ENCODE data around the gene TMEM170B. TPM values are rescaled to one million over a fixed set of nuclear protein-coding genes. Genes with fewer than 3 reads are reported as not detected.
A peak's percentile ranks its signal among the peaks of the same experiment; 100 is the strongest.

The TMEM170B gene
- total and polyA plus RNA-seq, 2 experiments from 2014 or later, result 2.1 to 2.6 TPM

- H3K27ac ChIP-seq, result no peak overlapping the region
- H3K9me3 ChIP-seq (ENCODE audit: low read depth), result no peaks in the 10 kb centered on the region
- DNase-seq (ENCODE audit: low read depth in 1 of 2, low spot score in 1 of 2), result no peak
- H3K4me1 ChIP-seq (ENCODE audit: low read depth), result no peaks in the 10 kb centered on the region
- H3K4me3 ChIP-seq, result no peak overlapping the region
- H3K36me3 ChIP-seq, result no peaks in the 10 kb centered on the region
- no peak for TF ChIP-seq CTCF (IDR thresholded peaks at IDR 0.05; ENCODE audit: low read depth, low read length)
- H3K27me3 ChIP-seq, result no peaks in the 10 kb centered on the region
Measured at GRCh38 chr6:11613336-11613735, 75.8 kb downstream of the TMEM170B start.

GRCh38 chr6:11613858-11614257 lies 76.3 kb downstream of the TMEM170B start:
- Histone ChIP-seq H3K27me3 (no peaks in the 10 kb centered on the region), H3K4me1 (ENCODE audit: low read depth) (no peaks in the 10 kb centered on the region), H3K36me3 (no peaks in the 10 kb centered on the region), H3K27ac (no peak overlapping the region), H3K9me3 (ENCODE audit: low read depth) (no peaks in the 10 kb centered on the region), H3K4me3 (no peak overlapping the region)
- peak in 1 of 2 donors; percentile 73 for DNase-seq (ENCODE audit: low read depth in 1 of 2, low spot score in 1 of 2)
- no peak for TF ChIP-seq CTCF (IDR thresholded peaks at IDR 0.05; ENCODE audit: low read depth, low read length)

GRCh38 chr6:11614534-11615213 lies 77.1 kb downstream of the TMEM170B start:
- Histone ChIP-seq H3K36me3 (no peaks in the 10 kb centered on the region), H3K4me1 (ENCODE audit: low read depth) (no peaks in the 10 kb centered on the region), H3K9me3 (ENCODE audit: low read depth) (no peaks in the 10 kb centered on the region), H3K27me3 (no peaks in the 10 kb centered on the region), H3K27ac (no peak overlapping the region), H3K4me3 (no peak overlapping the region)
- no peak for TF ChIP-seq CTCF (IDR thresholded peaks at IDR 0.05; ENCODE audit: low read depth, low read length)
- no peak for DNase-seq (ENCODE audit: low read depth in 1 of 2, low spot score in 1 of 2)

- Histone ChIP-seq H3K9me3 (ENCODE audit: low read depth) (no peaks in the 10 kb centered on the region), H3K27ac (no peak overlapping the region), H3K36me3 (no peaks in the 10 kb centered on the region), H3K4me1 (ENCODE audit: low read depth) (no peaks in the 10 kb centered on the region), H3K4me3 (no peak overlapping the region), H3K27me3 (no peaks in the 10 kb centered on the region)
- no peak for TF ChIP-seq CTCF (IDR thresholded peaks at IDR 0.05; ENCODE audit: low read depth, low read length)
- no peak for DNase-seq (ENCODE audit: low read depth in 1 of 2, low spot score in 1 of 2)
Measured at GRCh38 chr6:11615214-11615602, 77.7 kb downstream of the TMEM170B start.

GRCh38 chr6:11616200-11616611 lies 78.7 kb downstream of the TMEM170B start:
- TF ChIP-seq CTCF (IDR thresholded peaks at IDR 0.05; ENCODE audit: low read depth, low read length), result no peak
- Histone ChIP-seq H3K4me1 (ENCODE audit: low read depth) (no peaks in the 10 kb centered on the region), H3K36me3 (no peaks in the 10 kb centered on the region), H3K4me3 (no peak overlapping the region), H3K27me3 (no peaks in the 10 kb centered on the region), H3K27ac (no peak overlapping the region), H3K9me3 (ENCODE audit: low read depth) (no peaks in the 10 kb centered on the region)
- DNase-seq (ENCODE audit: low read depth in 1 of 2, low spot score in 1 of 2), result peak in 1 of 2 donors; percentile 50

Data from cardiac muscle cell (in vitro differentiated cells and primary cell).